Measurements from ENCODE around the gene CBX2. TPM values are rescaled to one million over a fixed set of nuclear protein-coding genes. Genes with fewer than 3 reads are reported as not detected.
"Not testable (repeated sequence)": the region's sequence is repeated elsewhere in the genome, so short reads cannot be mapped to it uniquely, and the experiment has no call there.

Gene CBX2
- total RNA-seq, 1 donor from 2014 or later, result 9.9 TPM

DNA sequence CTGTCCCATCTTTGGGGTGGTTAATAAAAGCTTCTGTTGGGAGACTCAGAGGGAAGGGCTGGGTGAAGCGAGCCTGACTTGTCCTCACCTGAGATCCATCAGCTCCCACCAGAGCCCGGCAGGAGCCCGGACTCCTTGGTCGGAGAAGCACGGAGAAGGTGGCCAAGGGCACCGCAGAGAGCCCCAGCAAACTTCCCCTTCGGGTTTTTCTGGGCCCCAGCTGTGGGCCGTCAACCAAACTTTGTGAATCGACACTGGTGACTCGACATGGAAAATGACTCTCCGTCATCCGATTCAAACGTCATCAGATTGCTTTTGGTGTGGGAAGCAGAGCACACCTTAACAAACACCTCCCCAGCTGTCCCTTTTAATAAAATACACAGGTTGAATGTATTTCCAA lies 25.8 kb upstream of the CBX2 start:
- no peak overlapping the region for H3K4me3 Mint-ChIP-seq (ENCODE audit: unreplicated experiment)
- H3K27ac Mint-ChIP-seq (ENCODE audit: unreplicated experiment), result no peak overlapping the region
- no peaks in the 10 kb centered on the region for H3K36me3 Mint-ChIP-seq (ENCODE audit: unreplicated experiment)
- DNase-seq (ENCODE audit: extremely low spot score, unreplicated experiment), result no peak
- no peaks in the 10 kb centered on the region for H3K9me3 Mint-ChIP-seq (ENCODE audit: unreplicated experiment)
- TF ChIP-seq, protein P1, sequence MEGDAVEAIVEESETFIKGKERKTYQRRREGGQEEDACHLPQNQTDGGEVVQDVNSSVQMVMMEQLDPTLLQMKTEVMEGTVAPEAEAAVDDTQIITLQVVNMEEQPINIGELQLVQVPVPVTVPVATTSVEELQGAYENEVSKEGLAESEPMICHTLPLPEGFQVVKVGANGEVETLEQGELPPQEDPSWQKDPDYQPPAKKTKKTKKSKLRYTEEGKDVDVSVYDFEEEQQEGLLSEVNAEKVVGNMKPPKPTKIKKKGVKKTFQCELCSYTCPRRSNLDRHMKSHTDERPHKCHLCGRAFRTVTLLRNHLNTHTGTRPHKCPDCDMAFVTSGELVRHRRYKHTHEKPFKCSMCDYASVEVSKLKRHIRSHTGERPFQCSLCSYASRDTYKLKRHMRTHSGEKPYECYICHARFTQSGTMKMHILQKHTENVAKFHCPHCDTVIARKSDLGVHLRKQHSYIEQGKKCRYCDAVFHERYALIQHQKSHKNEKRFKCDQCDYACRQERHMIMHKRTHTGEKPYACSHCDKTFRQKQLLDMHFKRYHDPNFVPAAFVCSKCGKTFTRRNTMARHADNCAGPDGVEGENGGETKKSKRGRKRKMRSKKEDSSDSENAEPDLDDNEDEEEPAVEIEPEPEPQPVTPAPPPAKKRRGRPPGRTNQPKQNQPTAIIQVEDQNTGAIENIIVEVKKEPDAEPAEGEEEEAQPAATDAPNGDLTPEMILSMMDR (IDR thresholded peaks at IDR 0.05), result no peak
- H3K4me1 Mint-ChIP-seq (ENCODE audit: unreplicated experiment), result peaks cover 17% of the 10 kb centered on the region
- peaks cover 46% of the 10 kb centered on the region for H3K27me3 Mint-ChIP-seq (ENCODE audit: unreplicated experiment)

DNA sequence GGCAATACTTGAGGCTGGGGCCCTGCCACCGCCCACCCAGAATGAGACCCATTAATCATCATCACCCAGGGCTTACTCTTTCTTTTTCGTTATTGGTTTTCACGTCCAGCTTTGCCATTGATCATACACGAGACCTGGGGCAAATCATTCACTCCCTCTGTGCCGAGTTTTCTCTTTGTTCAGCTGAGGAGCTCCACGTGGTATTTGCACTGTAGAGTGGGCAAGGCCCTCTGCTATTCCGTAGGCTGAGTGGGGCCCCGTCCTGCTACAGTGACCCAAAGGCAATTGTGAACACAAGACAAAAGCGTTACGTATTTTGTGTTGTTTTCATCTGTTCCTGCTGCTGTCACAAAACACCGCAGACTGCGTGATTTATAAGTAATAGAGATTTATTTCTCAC lies 23.6 kb upstream of the CBX2 start:
- H3K9me3 Mint-ChIP-seq (ENCODE audit: unreplicated experiment), result no peaks in the 10 kb centered on the region
- peaks cover 55% of the 10 kb centered on the region for H3K27me3 Mint-ChIP-seq (ENCODE audit: unreplicated experiment)
- no peak for DNase-seq (ENCODE audit: extremely low spot score, unreplicated experiment)
- H3K4me3 Mint-ChIP-seq (ENCODE audit: unreplicated experiment), result no peak overlapping the region
- H3K36me3 Mint-ChIP-seq (ENCODE audit: unreplicated experiment), result no peaks in the 10 kb centered on the region
- TF ChIP-seq, protein P1 (IDR thresholded peaks at IDR 0.05), result no peak
- no peak overlapping the region for H3K27ac Mint-ChIP-seq (ENCODE audit: unreplicated experiment)
- peaks cover 4% of the 10 kb centered on the region for H3K4me1 Mint-ChIP-seq (ENCODE audit: unreplicated experiment)

DNA sequence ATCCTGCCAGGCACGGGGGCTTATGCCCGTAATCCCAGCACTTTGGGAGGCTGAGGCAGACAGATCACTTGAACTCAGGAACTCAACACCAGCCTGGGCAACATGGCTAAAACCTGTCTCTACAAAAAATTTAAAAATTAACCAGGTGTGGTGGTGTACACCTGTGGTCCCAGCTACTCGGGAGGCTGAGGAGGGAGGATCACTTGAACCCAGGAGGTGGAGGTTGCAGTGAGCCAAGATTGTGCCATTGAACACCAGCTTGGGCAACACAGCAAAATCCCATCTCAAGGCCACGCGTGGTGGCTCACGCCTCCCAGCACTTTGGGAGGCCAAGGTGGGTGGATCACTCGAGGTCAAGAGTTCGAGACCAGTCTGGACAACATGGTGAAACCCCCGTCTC lies 23.0 kb upstream of the CBX2 start:
- H3K36me3 Mint-ChIP-seq (ENCODE audit: unreplicated experiment); H3K4me3 Mint-ChIP-seq (ENCODE audit: unreplicated experiment); H3K9me3 Mint-ChIP-seq (ENCODE audit: unreplicated experiment); H3K4me1 Mint-ChIP-seq (ENCODE audit: unreplicated experiment); H3K27ac Mint-ChIP-seq (ENCODE audit: unreplicated experiment); DNase-seq (ENCODE audit: extremely low spot score, unreplicated experiment): not testable (repeated sequence)
- peaks cover 50% of the 10 kb centered on the region for H3K27me3 Mint-ChIP-seq (ENCODE audit: unreplicated experiment)

DNA sequence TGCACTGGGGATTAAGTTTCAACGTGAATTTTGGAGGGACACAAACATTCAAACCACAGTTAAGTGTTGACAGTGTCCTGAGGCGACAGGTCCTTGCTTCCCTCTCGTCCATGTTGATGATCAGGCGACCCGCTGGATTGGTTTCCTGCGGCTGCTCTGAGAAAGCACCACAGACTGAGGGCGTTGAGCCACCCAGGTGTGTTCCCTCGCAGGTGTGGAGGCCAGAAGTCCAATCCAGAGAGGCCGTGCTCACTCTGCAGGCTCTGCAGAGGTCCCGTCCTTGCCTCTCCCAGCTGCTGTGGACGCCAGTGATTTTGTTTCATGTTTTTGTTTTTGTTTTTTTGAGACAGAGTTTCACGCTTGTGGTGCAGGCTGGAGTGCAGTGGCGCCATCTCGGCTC lies 22.4 kb upstream of the CBX2 start:
- Mint-ChIP-seq H3K4me3 (ENCODE audit: unreplicated experiment) (no peak overlapping the region), H3K4me1 (ENCODE audit: unreplicated experiment) (no peaks in the 10 kb centered on the region), H3K27me3 (ENCODE audit: unreplicated experiment) (peaks cover 47% of the 10 kb centered on the region), H3K9me3 (ENCODE audit: unreplicated experiment) (no peaks in the 10 kb centered on the region), H3K27ac (ENCODE audit: unreplicated experiment) (no peak overlapping the region), H3K36me3 (ENCODE audit: unreplicated experiment) (no peaks in the 10 kb centered on the region)
- TF ChIP-seq, protein P1 (IDR thresholded peaks at IDR 0.05), result no peak
- DNase-seq (ENCODE audit: extremely low spot score, unreplicated experiment), result no peak

DNA sequence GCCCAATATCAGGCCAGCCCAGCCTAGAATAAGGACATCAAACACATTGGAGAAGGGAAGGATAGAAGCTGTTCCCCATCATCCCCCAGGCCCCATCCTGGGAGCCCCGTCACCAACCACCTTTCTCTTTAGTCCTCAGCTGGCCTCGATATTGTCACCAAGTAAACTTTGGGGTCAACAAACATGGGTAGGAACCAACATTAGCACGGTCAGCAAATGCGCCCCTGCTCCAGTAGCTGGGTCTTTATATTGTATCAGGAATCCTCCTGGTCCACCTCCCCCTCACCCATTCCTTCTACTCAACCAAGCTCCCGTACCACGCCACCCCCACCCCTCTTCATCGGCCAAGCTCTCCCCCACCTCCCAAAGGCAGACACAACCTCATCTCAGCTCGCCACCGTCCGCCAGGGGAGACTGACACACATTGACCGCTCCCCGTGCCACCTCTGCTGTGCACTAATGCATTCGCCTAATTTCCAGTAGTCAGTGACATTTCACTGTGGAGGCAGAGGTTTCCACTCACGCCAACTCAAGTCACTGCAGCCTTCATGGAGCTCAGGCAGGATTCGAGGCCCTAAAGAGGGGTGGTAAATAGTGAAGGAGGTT lies 20.7 kb upstream of the CBX2 start:
- H3K27ac Mint-ChIP-seq (ENCODE audit: unreplicated experiment), result no peak overlapping the region
- no peaks in the 10 kb centered on the region for H3K9me3 Mint-ChIP-seq (ENCODE audit: unreplicated experiment)
- no peaks in the 10 kb centered on the region for H3K4me1 Mint-ChIP-seq (ENCODE audit: unreplicated experiment)
- TF ChIP-seq, protein P1 (IDR thresholded peaks at IDR 0.05), result no peak
- no peaks in the 10 kb centered on the region for H3K36me3 Mint-ChIP-seq (ENCODE audit: unreplicated experiment)
- no peak for DNase-seq (ENCODE audit: extremely low spot score, unreplicated experiment)
- H3K27me3 Mint-ChIP-seq (ENCODE audit: unreplicated experiment), result peaks cover 35% of the 10 kb centered on the region
- no peak overlapping the region for H3K4me3 Mint-ChIP-seq (ENCODE audit: unreplicated experiment)

DNA sequence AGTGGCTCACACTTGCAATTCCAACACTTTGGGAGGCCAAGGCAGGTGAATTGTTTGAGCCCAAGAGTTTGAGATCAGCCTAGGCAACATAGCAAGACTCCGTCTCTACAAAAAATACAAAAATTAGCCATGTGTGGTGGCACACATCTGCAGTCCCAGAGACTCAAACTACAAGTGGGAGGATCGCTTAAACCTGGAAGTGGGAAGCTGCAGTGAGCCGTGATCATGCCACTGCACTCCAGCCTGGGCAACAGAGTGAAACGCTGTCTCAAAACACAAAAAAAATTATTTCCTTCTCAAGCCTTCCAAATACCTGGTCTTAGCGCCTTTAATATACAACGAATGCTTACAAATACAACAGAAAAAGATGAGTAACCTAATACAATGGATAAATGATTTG lies 19.7 kb upstream of the CBX2 start:
- Mint-ChIP-seq H3K4me3 (ENCODE audit: unreplicated experiment) (no peak overlapping the region), H3K36me3 (ENCODE audit: unreplicated experiment) (no peaks in the 10 kb centered on the region), H3K9me3 (ENCODE audit: unreplicated experiment) (no peaks in the 10 kb centered on the region), H3K4me1 (ENCODE audit: unreplicated experiment) (no peaks in the 10 kb centered on the region), H3K27me3 (ENCODE audit: unreplicated experiment) (peaks cover 36% of the 10 kb centered on the region), H3K27ac (ENCODE audit: unreplicated experiment) (no peak overlapping the region)
- TF ChIP-seq, protein P1 (IDR thresholded peaks at IDR 0.05), result no peak
- DNase-seq (ENCODE audit: extremely low spot score, unreplicated experiment), result no peak
